GM19099 (cell line): ENCODE results near the gene HCAR2.
"Not testable (repeated sequence)": the region's sequence is repeated elsewhere in the genome, so short reads cannot be mapped to it uniquely, and the experiment has no call there.

ENCODE experiments used
- POLR2A ChIP-seq: IDR thresholded peaks from 3 replicates; pipeline ENCODE4 v1.6.1; 2011; ENCODE audit warnings: low read depth; ENCODE audit not compliant: insufficient read length; ENCODE audit errors: extremely low read depth

HCAR2 gene

GRCh38 chr12:122702890-122703611, at the start of gene HCAR2:
TSS of gene HCAR2 (minus strand) at chr12:122703357. CDS start at chr12:122703283, 74 bp downstream.
- not testable (repeated sequence) for TF ChIP-seq POLR2A

- peak; percentile 94 for TF ChIP-seq POLR2A
Measured at GRCh38 chr12:122752464-122753318, 49.5 kb upstream of the HCAR2 start, which contains the start of gene DENR. TSS of gene DENR (plus strand) at chr12:122752824. CDS start at chr12:122753702, 878 bp downstream.

GRCh38 chr12:122749569-122750332, 46.6 kb upstream of the HCAR2 start:
- TF ChIP-seq POLR2A, result no peak

- no peak for TF ChIP-seq POLR2A
Measured at GRCh38 chr12:122747224-122748135, 44.3 kb upstream of the HCAR2 start.

GRCh38 chr12:122743895-122744525, 40.9 kb upstream of the HCAR2 start:
- no peak for TF ChIP-seq POLR2A

- no peak for TF ChIP-seq POLR2A
Measured at GRCh38 chr12:122740351-122740750, 37.2 kb upstream of the HCAR2 start.

- TF ChIP-seq POLR2A, result no peak
Measured at GRCh38 chr12:122738571-122738970, 35.4 kb upstream of the HCAR2 start.

- TF ChIP-seq POLR2A, result no peak
Measured at GRCh38 chr12:122732611-122733010, 29.5 kb upstream of the HCAR2 start.

- no peak for TF ChIP-seq POLR2A
Measured at GRCh38 chr12:122732170-122732569, 29.0 kb upstream of the HCAR2 start.

- no peak for TF ChIP-seq POLR2A
Measured at GRCh38 chr12:122730215-122731014, 27.3 kb upstream of the HCAR2 start, which contains the start of gene HCAR1. TSS of gene HCAR1 (minus strand) at chr12:122730844. CDS start at chr12:122730339, 505 bp downstream.

- no peak for TF ChIP-seq POLR2A
Measured at GRCh38 chr12:122729583-122730214, 26.5 kb upstream of the HCAR2 start.

- no peak for TF ChIP-seq POLR2A
Measured at GRCh38 chr12:122726080-122726558, 23.0 kb upstream of the HCAR2 start.
